ENCODE results near the gene LRRC57.
"Not testable (repeated sequence)": the region's sequence is repeated elsewhere in the genome, so short reads cannot be mapped to it uniquely, and the experiment has no call there.

The LRRC57 gene

DNA sequence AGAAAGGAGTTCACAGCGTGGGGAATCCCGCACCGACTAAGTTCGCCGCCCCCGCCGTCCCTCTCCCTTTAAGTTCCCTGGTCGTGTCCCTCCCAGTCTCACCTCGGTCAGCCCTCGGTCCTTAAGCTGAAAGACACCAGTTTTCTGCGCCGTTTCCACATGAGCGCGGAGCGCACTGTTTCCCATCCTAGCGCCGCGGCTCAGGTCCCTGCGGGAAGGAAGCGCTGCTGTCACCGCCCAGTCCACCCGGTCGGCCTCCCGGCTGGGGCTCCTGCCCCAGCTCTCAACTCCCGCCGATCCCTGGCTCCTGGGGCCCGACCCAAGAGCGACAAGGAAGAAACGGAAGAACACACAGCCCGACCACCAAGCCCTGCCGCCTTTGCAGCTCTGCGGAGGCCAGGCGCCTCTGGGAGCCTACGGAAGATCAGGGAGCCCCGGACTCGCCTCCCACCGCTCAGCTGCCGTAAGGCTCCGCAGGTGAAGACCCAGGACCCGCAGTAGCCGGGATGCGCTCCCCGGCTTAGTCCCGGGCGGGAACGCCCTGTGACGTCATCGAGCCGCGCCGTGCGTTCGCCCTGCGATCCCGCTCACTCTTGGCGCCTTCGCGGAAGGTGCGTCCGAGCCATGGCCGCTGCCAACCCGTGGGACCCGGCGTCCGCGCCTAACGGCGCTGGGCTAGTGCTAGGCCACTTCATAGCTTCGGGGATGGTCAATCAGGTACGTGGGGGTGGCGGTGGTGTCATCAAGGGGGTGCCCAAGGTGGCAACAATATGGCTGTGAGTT lies at the start of gene LRRC57, which contains the start of gene HAUS2:
TSS of gene LRRC57 (minus strand) at position 545 of the 783 bp plus-strand sequence. CDS start at position 186, 359 bp downstream.
TSS of gene HAUS2 (plus strand) at position 590 of the 783 bp plus-strand sequence. CDS start at position 625, 35 bp downstream.
- DNase-seq = peak; percentile 36

DNA sequence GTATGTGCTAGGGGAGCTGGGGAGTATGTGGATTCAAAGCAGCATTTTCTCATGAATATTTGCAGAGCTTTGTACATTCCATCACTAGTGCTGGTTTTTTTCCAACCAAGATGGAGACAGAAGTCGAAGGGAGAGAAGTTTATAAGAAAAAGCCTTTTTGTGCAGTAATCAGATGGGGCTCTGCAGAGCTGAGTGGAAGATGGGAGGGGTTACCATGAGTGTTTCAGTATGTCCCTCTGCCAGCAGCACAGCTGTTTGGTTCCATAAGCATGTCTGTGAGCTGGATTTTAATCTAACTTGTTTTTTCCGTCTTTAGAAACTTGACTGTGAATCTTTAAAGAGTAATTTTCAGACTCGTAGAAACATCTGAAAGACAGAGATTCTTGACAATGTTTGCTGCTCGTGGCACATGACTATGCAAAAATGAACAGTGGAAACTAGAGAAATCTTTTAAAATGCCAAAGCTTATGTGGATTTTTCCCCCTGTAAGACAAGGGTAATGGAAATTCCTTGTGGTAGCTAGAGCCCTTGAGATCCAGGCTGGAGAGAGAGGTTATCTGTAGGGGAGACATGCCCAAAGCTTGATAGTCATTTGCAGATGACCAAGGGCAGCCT lies 47.1 kb upstream of the LRRC57 start:
- no peak for DNase-seq

DNA sequence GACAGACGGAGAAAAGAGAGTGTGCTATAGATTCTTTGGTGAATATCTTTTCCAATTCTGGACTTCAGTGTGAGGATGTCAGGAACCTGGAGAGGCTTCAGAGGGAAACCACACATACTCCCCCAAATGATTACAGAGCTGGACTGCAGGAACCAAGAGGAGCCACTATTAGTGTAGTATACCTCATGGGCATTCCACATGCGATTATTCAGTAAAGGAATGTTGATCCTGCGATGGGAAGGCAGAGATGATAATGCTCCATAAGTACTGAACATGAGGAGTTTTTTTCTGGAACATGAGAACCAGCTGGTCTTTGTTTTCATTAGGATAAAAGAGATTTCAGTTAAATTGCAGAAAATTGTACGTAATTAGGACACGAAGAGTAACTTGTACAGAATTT lies 45.5 kb upstream of the LRRC57 start:
- no peak for DNase-seq

DNA sequence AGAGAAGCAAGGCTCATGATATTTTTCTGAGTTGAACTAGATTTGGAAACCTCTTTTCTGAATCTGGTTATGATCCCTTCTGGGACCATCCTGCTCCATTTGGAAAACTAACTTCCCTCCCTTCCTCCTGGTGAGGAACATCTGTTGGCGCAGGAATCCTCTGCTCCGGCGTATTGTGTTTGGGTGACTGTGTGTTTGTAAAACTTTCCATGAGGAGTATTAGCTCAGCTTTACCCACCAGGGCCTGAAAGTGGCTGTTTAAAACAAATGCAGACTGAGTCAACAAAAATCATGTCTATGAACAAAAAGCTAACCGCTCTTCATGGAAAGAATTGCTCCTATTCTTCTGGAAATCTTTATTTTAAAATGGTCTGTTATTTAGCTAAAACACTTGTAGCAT lies 44.5 kb upstream of the LRRC57 start:
- no peak for DNase-seq

DNA sequence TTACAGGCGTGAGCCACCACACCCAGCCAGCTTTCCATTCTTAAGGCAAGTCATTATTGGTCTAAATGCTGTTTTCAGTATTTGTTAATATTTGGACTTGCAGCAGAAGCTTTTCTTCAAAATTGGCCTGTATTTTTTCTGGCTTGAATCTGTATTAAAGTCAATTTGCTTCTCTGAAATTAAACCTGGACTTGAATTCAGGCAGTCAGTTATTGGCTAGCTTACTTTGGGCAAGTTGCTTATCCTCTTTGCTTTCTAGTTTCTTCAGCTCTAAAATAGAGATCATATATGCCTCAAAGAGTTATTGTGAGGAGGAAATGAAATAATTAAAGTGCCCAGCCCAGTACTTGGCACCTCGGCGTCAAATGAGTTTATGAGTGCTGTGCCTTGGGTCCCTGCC lies 44.1 kb upstream of the LRRC57 start:
- no peak for DNase-seq

DNA sequence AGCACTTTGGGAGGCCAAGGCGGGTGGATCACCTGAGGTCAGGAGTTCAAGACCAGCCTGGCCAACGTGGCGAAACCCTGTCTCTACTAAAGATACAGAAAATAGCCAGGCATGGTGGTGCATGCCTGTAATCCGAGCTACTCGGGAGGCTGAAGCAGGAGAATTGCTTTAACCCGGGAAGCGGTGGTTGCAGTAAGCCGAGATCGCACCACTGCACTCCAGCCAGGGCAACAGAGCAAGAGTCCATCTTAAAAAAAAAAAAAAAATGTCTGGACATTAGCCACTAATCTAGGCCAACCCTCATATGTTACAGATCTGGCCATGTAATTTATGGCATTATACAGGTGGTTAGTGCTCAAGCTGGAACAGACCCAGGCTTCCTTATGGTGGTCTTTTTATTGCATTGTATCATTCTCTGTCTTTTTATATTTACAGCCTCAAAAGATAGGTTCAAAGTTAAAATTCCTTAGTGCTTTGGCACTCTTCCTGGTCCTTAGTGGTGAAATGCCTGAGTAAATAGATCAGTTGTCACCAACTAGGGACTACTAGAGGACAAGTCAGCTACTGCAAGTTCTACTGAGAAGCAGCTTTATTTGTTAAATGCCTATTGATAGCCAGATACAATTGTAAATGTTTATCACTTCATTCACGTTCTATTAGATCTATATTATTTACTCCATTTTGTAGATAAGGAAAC lies 42.8 kb upstream of the LRRC57 start:
- DNase-seq = no peak

- no peak for DNase-seq
Measured at GRCh38 chr15:42590619-42591237, 42.1 kb upstream of the LRRC57 start.

- DNase-seq = no peak
Measured at GRCh38 chr15:42584031-42584765, 35.6 kb upstream of the LRRC57 start.

GRCh38 chr15:42582569-42583375 lies 34.2 kb upstream of the LRRC57 start:
- DNase-seq = no peak

GRCh38 chr15:42581272-42581730 lies 32.7 kb upstream of the LRRC57 start:
- DNase-seq = no peak

GRCh38 chr15:42578984-42579537 lies 30.5 kb upstream of the LRRC57 start:
- DNase-seq = no peak

DNA sequence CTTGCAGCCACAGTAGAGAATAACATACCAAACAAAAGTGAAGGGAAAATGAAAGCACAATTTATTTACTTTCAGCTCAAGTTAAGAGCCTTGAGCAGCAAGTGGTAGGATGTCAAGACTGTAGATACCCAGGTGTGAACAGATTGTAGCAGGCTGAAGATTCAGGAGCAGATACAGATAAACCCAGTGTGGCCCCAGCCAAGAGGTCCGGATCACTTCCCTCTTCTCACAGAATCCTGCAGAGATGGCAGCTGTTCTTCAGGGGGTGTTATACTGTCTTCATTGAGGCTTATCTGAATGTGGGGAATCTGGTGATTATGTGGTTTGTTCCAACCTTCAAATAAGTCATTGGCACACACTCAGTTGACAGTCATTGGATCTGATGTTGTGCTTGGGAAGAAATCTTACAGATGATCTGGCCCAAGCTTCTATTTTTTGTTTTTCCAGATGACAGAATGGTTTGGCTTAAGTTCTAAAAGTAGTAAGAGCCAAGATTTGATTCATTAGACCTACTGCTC lies 29.0 kb upstream of the LRRC57 start:
- DNase-seq = no peak

- DNase-seq = no peak
Measured at GRCh38 chr15:42576776-42577175, 28.2 kb upstream of the LRRC57 start.

DNA sequence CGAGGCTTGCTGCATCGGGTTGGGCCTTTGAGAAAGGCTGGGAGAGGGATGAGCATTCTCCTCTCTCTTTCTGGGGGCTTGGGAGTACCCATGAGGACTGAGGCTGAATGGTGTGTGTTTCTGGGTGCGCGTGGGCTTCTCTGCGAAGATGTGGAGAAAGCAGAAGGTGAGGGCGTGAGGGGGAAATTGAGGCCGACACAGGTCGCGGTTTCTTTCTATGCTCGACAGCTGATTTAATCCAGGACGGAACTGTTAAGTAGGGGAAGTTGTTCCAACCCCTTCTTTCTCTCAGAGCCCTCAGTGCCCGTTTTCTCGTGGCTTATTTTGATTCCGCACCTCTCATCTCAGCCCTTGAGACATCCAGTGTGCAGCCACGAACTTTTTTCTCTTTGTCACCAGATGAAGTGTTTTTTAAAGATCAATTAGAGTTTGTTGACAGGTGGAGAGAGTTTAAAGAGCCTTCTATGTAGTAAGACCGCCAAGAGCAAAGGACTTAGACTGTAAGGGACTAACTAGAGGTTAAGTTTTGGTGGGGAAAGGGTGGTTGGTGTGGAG lies 27.5 kb upstream of the LRRC57 start:
- no peak for DNase-seq

DNA sequence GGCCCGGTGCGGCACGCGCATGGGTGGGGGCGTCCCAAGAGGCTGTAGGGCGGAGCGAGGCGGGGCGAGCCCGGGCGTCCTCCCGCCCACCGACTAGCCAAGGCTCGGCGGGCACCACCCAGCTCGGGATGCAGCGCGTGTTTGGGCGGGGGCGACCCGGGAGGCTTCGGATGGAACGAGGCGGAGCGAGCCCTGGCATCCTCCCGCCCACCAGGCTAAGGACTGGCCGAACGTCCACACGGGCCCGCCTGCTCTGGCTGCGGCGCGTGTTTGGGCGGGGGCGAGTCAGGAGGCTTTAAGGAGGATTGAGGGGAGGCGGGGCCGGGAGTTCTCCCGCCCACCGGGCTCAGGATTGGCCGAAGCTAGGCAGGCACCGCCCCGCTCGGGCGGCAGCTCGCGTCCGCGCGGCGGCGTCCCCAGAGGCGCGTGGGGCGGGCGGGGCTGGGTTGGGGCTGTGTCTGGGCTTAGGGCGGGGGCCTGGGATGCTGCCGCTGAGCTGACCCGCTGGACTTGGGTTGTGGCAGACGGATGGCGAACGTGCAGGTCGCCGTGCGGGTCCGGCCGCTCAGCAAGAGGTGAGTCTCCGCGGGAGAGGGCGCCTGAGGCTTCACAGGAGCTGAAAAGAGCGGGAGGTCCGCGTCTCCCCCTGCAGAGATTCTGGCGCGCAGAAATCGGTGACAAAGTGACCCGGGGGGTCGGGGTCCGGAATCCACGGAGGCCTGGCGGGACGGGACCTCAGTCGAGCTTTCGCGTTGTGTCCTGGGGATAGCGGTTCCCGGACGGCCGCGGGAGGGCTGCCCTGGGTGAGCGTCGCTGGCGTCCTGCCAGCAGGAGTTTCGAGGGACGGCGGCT lies 26.8 kb upstream of the LRRC57 start, which contains the start of gene STARD9:
TSS of gene STARD9 (plus strand) at position 419 of the 852 bp plus-strand sequence. CDS start at position 529, 110 bp downstream.
- peak; percentile 91 for DNase-seq

DNA sequence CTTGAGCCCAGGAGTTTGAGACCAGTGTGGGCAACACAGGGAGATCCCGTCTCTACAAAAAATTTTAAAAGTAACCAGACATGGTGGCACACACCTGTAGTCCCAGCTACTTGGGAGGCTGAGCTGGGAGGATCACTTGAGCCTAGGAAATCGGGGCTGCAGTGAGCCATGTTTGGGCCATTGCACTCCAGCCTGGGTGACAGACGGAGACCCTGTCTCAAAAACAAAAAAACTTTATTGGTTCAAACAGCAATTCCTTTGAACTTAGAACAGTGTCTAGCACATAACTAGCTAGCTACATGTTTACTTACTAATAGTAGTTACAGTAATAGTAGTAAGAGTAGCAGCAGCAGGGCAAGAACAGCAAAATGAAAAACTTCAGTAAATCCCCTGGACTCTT lies 10.1 kb upstream of the LRRC57 start:
- no peak for DNase-seq

DNA sequence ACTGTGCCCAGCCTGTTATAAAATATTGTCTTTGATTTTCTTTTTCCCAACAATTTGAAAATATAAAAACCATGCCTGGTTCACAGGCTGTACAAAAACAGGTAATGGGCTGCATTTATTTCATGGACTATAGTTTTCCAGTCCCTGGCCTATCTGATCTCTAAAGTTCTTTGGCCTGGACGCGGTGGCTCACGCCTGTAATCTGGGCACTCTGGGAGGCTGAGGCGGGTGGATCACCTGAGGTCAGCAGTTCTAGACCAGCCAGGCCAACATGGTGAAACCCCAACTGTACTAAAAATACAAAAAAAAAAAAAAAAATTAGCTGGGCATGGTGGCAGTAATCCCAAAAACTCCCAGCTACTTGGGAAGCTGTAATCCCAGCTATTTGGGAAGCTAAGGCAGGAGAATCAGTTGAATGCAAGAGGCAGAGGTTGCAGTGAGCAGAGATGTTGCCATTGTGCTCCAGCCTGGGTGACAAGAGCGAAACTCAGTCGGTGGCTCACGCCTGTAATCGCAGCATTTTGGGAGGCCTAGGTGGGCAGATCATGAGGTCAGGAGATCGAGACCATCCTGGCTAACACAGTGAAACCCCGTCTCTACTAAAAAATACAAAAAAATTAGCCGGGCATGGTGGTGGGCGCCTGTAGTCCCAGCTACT lies 8.1 kb upstream of the LRRC57 start:
- not testable (repeated sequence) for DNase-seq

GRCh38 chr15:42553554-42553953 lies 5.0 kb upstream of the LRRC57 start:
- no peak for DNase-seq
